HCT116 (cell line): Measurements from ENCODE around the gene YOD1.

Experiments used
- CTCF ChIP-seq, 3 experiments: fragments of 200-600 bp in 1 of 3; sonication (generic) in 1 of 3; IDR thresholded peaks in 2 of 3; conservative IDR thresholded peaks in 1 of 3; 2 replicates each; pipeline ENCODE4 v1.5.1; 2012 to 2017; ENCODE audit warnings: low read depth in 2 of 3, low read length in 2 of 3, antibody characterized with exemption in 1 of 3, borderline replicate concordance in 1 of 3, control low read depth in 1 of 3, mild to moderate bottlenecking in 1 of 3, mixed read lengths in 1 of 3, mixed run types in 1 of 3, moderate library complexity in 1 of 3; ENCODE audit not compliant: insufficient read depth in 1 of 3
- EZH2phosphoT487 ChIP-seq: fragments of 200-600 bp; IDR thresholded peaks from 2 replicates; pipeline ENCODE4 v1.6.1; 2018; ENCODE audit warnings: antibody characterized with exemption, borderline replicate concordance
- REST ChIP-seq: IDR thresholded peaks from 2 replicates; pipeline ENCODE4 v1.6.1; 2012; ENCODE audit warnings: low read depth
- SP1 ChIP-seq: IDR thresholded peaks from 2 replicates; pipeline ENCODE4 v1.6.1; 2012; ENCODE audit warnings: low read depth

GRCh38 chr1:207052911-207053769 is 2.1 kb upstream of the YOD1 start, which contains the start of gene PFKFB2:
- 0 out of 6 replicates have a peak, but pooled peaks of 1 of the 3 experiments have one; percentile 19 for TF ChIP-seq CTCF (IDR thresholded peaks at IDR 0.05 in 2 of 3, conservative IDR thresholded peaks at IDR 0.05 in 1 of 3; ENCODE audit: borderline replicate concordance in 1 of 3, insufficient read depth in 1 of 3, low read depth in 2 of 3, low read length in 2 of 3)
- no peak for TF ChIP-seq REST
- no peak for TF ChIP-seq EZH2phosphoT487
- peak; percentile 89 for TF ChIP-seq SP1
